Fibroblast of skin of right quadriceps (primary cell): Measurements from ENCODE around the gene AKAP13.
A peak's percentile ranks its signal among the peaks of the same experiment; 100 is the strongest.

Experiments
- DNase-seq: peaks from one replicate; pipeline ENCODE4 v3.0.0-alpha.2; 2013

AKAP13 gene

GRCh38 chr15:85718271-85718971 is 338.0 kb downstream of the AKAP13 start:
- no peak for DNase-seq

GRCh38 chr15:85718981-85719380 is 338.6 kb downstream of the AKAP13 start:
- no peak for DNase-seq

DNA sequence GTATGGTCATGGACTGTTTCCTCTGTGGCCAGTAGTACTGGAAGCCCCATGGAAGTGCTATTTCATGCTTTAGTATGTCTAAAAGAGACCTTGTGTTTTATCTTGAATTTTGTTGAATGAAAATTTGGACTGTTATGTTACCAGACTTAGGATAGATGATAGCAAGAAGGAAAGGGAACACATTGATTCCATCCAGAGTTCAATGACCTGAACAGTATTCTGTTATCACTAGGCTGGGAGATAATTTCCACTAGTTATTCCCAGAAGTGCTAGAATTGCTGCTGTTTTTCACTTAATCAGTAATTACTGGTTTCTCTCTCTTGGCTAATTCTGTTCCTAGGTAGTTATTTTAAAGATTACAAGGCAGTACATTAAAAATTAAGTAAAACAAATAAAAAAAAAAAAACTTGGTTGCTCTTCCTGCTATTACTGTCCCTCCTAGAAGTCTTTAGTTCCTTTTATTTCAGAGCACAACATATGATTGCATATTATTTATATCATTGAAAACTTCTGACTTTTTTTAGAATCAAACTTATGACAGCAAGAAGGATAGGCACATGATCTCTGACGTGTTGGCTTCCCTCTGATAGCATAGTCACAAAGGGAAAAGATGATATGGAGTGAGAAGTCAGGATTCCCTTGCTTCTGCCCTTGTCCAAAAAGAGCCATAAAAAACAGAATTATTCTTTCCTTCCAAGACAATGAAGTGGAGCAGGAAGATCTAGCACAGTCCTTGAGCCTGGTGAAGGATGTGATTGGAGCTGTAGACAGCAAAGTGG is 342.2 kb downstream of the AKAP13 start:
- DNase-seq: no peak

- no peak for DNase-seq
These were observed 343.9 kb downstream of the AKAP13 start for GRCh38 chr15:85723960-85724945.

DNA sequence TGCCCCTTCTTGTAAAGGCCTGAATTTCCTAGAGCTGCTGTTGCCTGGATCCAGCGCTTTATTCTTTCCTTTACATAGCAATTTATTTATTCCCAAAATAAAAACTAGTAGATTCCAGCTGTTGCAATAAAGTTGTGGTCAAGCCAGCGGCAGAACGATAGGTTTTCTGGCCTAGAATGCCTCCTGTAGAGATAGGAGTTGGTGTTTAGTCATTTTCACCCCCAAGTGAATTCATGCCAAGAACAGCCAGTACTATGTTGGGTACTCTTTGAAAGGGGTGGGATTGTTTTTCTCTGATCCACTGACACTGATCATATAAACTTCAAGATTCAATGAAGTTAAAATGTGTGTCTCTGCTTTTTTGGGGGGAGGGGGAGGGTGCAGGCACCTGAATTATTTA is 344.6 kb downstream of the AKAP13 start:
- DNase-seq: no peak

DNA sequence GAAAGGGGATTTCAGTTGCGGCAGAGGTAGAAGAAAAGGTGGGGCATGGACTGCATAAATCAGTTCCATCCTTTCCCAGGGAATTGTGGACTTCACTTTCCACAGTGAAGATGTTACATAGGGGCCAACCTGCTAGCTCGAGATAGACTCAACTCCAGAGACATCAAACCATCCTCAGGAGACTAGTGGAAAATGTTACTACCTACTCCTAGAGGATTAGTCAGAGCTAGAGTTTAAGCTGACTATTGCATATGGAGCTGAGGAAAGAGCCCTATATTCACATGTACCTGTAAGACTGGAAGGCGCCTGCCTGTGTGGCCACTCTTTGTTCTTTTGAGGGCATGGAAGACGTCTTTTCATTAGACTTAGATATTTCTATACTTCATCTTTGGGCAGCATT is 345.2 kb downstream of the AKAP13 start:
- no peak for DNase-seq

DNA sequence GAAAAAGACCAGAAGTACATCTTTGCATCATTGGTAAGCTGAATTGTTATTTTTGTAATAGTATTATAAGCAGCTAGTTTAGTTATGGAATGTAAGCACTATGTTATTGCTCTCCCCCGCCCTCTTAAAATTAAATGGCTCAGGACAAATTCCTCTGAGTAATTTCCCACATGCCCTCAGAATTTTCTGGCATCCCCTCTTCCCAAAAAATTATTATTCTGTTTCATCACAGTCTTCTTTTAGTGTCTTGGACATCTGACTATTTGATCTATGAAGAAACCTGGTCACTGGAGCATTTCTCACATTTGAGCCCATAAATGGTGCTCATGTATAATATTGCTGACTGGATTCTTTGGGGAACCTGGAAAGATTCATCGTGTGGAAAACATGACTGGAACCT is 346.1 kb downstream of the AKAP13 start:
- DNase-seq: peak; percentile 52

GRCh38 chr15:85727068-85727467 is 346.7 kb downstream of the AKAP13 start:
- peak; percentile 45 for DNase-seq

GRCh38 chr15:85730001-85730820 is 349.8 kb downstream of the AKAP13 start:
- DNase-seq: peak; percentile 56

GRCh38 chr15:85733416-85733815 is 353.0 kb downstream of the AKAP13 start:
- no peak for DNase-seq

DNA sequence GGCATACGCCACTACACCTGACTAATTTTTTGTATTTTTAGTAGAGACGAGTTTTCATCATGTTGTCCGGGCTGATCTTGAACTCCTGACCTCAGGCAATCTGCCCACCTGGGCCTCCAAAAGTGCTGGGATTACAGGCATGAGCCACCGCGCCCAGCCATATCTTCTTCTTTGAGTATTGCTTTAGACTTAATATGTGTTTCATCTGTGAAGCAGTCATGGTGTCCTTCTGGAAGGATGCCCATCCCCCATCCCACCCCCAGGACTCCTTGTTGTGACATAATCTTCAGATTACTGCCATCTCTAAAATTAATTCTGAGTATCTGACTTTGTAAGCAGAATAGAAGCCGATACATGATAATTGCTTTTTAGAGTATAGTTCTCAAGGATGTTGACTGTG is 356.7 kb downstream of the AKAP13 start:
- DNase-seq: no peak

DNA sequence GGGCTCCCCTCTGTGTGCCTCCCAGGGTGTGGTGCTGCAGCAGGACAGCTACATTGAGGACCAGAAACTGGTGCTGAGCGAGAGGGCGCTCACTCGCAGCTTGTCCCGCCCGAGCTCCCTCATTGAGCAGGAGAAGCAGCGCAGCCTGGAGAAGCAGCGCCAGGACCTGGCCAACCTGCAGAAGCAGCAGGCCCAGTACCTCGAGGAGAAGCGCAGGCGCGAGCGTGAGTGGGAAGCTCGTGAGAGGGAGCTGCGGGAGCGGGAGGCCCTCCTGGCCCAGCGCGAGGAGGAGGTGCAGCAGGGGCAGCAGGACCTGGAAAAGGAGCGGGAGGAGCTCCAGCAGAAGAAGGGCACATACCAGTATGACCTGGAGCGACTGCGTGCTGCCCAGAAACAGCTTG is 360.6 kb downstream of the AKAP13 start:
- DNase-seq: no peak

GRCh38 chr15:85741662-85742061 is 361.3 kb downstream of the AKAP13 start:
- no peak for DNase-seq

DNA sequence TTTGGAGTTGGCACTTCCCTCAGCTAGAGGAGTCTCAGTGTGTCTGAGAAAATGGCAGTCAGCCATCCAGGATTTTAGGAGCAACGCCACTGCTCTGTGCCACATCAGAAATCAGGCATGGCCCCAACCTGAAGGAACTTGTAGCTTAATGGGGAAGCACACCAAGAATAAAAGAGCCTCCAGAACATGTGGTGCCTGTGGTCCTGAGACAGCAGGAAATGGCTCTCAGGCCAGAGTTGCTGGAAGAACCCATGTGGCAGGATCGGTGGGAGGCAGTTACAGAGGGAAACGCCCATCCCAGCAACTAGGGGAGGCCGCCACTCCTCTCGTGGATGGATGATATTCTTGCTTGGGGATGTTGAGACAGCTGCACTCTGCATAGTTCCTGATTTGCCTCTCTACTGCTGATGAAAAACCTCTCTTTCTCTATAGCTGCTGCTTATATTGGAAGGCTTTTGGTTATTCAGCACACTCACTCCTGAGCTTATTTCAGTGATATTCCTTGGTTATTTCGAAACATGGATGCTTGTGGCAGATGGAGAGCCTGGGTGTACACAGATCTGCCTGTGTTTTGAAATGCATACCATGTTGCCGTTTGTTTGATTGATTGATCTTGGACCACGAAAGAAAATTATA is 361.9 kb downstream of the AKAP13 start:
- peak; percentile 55 for DNase-seq

DNA sequence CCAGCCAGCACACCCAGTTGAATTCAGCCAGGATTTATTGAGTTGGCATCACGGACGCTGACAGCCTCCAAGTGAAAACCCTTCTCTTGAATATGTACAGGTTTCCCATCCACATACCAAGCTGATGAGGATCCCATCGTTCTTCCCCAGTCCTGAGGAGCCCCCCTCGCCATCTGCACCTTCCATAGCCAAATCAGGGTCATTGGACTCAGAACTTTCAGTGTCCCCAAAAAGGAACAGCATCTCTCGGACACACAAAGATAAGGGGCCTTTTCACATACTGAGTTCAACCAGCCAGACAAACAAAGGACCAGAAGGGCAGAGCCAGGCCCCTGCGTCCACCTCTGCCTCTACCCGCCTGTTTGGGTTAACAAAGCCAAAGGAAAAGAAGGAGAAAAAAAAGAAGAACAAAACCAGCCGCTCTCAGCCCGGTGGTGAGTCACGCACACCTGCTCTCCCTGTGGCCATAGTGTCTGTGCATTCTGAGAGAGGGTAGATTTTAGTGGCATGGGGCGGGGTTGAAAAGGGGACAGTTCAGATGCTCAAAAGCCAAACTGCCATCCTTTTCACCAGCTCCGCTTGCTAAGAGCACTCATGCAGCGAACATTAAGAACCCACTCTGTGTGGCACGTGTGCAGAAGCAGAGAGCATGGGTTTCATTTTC is 363.1 kb downstream of the AKAP13 start:
- no peak for DNase-seq

GRCh38 chr15:85744579-85744978 is 364.2 kb downstream of the AKAP13 start:
- no peak for DNase-seq

DNA sequence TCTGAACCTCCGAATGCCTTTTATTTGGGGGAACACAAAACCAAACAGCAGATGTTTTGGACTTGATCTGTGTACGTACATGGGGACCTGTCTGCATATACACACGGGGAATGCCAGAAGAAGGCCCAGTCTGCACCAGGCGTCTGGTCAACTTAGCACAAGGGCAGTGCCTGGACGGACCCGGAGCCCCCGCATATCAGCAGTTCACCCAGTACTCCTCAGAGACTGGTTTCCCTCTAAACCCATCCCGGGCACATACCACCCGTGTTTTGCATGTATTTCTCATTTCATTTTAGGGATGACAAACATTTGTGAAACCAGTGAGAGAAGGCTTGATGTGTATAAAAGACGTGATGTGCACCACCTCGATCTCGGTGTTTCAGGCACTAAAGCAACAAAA is 364.6 kb downstream of the AKAP13 start:
- no peak for DNase-seq

DNA sequence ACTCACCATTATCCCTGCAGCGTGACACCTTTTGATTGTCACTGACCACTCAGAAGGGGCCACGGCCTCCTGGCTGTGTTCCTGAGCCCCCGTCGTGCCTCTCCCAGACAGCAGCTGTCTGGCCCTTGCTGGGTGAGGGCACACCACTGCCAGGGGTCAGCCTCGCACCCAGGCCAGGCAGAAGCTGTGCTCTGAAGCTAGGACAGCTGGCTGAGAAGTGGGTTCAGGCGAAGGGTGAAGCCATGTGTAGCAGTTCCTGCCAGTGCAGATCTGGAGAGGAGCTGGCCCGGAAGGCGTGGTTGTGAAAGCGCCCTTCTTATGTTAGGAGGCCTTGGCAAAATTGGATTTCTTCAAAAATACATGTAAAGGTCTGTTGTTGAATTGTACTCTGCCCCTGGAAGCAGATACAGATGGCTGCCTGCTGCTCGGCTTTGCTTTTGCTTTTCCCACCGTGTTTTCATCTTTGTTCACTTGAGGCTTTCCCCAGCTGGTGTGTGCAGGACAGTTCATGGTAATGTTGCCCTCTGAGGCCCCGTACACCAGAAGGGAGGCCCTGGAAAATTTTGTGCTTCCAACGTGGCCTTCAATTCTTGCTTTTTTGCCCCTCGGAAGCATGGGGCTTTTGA is 365.2 kb downstream of the AKAP13 start:
- DNase-seq: no peak

GRCh38 chr15:85746641-85747040 is 366.2 kb downstream of the AKAP13 start:
- DNase-seq: no peak

- no peak for DNase-seq
These were observed 367.8 kb downstream of the AKAP13 start for GRCh38 chr15:85748176-85748575.

GRCh38 chr15:85748729-85749128 is 368.3 kb downstream of the AKAP13 start:
- no peak for DNase-seq
